Progenitor cell of endocrine pancreas (in vitro differentiated cells): ENCODE measurements around the gene ATP8B1. TPM values are rescaled to one million over a fixed set of nuclear protein-coding genes. Genes with fewer than 3 reads are reported as not detected.

ENCODE experiments used
- DNase-seq: peaks from one replicate; pipeline ENCODE4 v3.0.0; 2021; ENCODE audit warnings: low spot score; ENCODE audit not compliant: unreplicated experiment
- H3K27ac Mint-ChIP-seq: 2 replicates; pipeline ENCODE4 v1.8.0; 2021; ENCODE audit warnings: mild to moderate bottlenecking, moderate library complexity, mixed read lengths
- H3K27me3 Mint-ChIP-seq: 2 replicates; pipeline ENCODE4 v1.8.0; 2021; ENCODE audit warnings: mixed read lengths
- H3K36me3 Mint-ChIP-seq: 2 replicates; pipeline ENCODE4 v1.8.0; 2022; ENCODE audit warnings: mixed read lengths; ENCODE audit not compliant: insufficient read depth
- H3K4me1 Mint-ChIP-seq: 2 replicates; pipeline ENCODE4 v1.8.0; 2021; ENCODE audit warnings: low read depth, mixed read lengths
- H3K4me3 Mint-ChIP-seq: 2 replicates; pipeline ENCODE4 v1.8.0; 2021; ENCODE audit warnings: low read depth, mild to moderate bottlenecking, moderate library complexity, mixed read lengths
- H3K9me3 Mint-ChIP-seq: 2 replicates; pipeline ENCODE4 v1.8.0; 2021; ENCODE audit warnings: low read depth, mixed read lengths
- total RNA-seq: library from RNA; stranded (reverse); gene quantifications from 2 replicates; pipeline ENCODE4 v1.2.1, GENCODE V29; 2021
- TF ChIP-seq, protein P1 (sequence below): fragments of 200-600 bp; sonication (generic); IDR thresholded peaks from one replicate; pipeline ENCODE4 v1.5.0; 2021; ENCODE audit warnings: antibody characterized with exemption, mild to moderate bottlenecking; ENCODE audit not compliant: unreplicated experiment

Gene ATP8B1
- total RNA-seq, 1 donor from 2014 or later, result 21.9 TPM

DNA sequence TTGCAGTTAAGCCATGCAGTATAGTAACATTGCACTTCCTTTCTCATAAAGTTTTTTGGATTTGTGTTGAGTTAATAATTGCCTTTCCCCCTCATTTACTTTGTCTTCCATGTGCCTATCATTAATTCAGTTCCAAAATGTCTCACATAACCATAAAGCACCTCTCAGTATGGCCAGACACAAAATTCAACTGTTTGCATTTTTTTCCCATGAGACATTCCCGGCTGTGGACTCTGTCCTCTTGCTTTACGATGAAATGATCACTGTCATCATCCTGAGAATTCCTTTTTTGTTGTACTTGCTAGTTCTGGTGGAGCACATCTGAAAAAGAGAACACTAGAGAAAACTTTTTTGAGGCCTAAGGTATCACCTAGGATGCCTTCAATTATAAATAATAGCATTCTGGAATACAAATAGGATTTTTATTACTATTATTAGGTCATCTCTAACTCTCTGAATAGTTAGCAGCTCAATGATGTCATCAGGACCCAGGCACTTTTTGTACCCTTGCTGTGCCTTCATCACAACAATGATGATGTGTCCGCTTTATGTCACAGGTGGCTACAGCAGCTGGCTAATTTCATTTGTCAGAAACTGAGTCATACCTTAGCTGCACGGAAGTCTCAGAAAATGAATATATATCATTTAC is 8.5 kb upstream of the ATP8B1 start:
- no peak overlapping the region for H3K4me3 Mint-ChIP-seq
- no peaks in the 10 kb centered on the region for H3K27me3 Mint-ChIP-seq
- H3K36me3 Mint-ChIP-seq, result peaks cover 5% of the 10 kb centered on the region
- H3K9me3 Mint-ChIP-seq, result peaks cover 11% of the 10 kb centered on the region
- no peak overlapping the region for H3K27ac Mint-ChIP-seq
- DNase-seq, result no peak
- no peaks in the 10 kb centered on the region for H3K4me1 Mint-ChIP-seq
- TF ChIP-seq, protein P1, sequence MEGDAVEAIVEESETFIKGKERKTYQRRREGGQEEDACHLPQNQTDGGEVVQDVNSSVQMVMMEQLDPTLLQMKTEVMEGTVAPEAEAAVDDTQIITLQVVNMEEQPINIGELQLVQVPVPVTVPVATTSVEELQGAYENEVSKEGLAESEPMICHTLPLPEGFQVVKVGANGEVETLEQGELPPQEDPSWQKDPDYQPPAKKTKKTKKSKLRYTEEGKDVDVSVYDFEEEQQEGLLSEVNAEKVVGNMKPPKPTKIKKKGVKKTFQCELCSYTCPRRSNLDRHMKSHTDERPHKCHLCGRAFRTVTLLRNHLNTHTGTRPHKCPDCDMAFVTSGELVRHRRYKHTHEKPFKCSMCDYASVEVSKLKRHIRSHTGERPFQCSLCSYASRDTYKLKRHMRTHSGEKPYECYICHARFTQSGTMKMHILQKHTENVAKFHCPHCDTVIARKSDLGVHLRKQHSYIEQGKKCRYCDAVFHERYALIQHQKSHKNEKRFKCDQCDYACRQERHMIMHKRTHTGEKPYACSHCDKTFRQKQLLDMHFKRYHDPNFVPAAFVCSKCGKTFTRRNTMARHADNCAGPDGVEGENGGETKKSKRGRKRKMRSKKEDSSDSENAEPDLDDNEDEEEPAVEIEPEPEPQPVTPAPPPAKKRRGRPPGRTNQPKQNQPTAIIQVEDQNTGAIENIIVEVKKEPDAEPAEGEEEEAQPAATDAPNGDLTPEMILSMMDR, result no peak

DNA sequence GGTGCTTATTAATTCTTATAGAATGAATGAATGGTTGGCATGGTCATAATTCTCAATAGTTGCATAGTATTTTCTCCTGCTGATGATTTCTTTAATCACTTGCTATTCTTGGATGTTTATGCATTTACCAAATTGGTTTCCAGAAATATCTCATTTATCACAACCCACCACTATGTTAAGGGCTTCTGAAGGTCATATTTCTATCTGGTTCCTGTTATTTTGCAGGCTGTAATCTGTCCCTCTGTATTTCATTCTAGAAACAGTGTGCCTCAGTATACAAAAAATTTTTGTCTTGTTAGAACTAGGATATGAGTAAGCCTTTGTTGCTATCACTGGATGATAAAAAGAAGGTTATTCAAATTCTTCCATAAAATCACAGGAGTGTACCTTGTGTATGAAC is 6.1 kb upstream of the ATP8B1 start:
- TF ChIP-seq, protein P1, result no peak
- Mint-ChIP-seq H3K4me1 (peaks cover 3% of the 10 kb centered on the region), H3K4me3 (no peak overlapping the region), H3K9me3 (peaks cover 11% of the 10 kb centered on the region), H3K27ac (no peak overlapping the region), H3K27me3 (peaks cover 9% of the 10 kb centered on the region), H3K36me3 (peaks cover 5% of the 10 kb centered on the region)
- no peak for DNase-seq

DNA sequence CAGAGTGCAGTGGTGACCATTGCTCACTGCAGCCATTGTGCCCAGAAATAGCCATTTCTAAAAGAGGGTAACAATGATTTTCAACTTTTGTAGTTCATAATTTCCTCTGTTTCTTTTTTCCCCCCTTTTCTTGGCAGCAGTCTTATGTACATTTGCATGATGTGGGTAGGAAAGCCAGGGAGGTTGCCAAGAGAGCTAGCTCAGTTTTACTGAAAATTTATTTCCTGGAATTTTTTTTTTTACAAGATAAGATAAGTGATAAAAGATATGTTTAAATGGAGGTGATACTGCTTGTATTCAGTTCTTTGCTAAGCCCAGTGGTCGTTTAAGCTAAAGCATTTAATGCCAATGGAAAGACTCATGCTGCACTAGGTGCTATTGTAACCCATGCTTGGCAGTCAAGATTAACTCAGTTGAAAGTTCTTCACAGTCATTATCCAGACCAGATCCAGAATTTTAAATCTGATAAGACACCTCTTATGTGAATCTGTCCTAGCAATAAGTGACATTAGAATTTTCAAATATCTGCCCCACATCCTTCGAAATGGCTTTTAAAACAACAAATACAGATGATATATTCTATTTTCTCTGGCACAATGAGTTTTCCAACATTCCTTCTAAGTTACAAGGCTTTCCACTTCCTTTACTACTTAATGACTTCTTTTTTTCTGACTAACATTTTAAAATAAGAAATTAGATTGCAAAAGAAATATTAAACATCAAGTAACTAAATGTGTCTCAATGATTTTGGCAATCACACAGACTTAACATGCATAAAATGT is 4.4 kb upstream of the ATP8B1 start:
- Mint-ChIP-seq H3K4me3 (no peak overlapping the region), H3K4me1 (peaks cover 6% of the 10 kb centered on the region), H3K36me3 (no peaks in the 10 kb centered on the region), H3K9me3 (peaks cover 5% of the 10 kb centered on the region), H3K27ac (no peak overlapping the region), H3K27me3 (peaks cover 10% of the 10 kb centered on the region)
- DNase-seq, result no peak
- TF ChIP-seq, protein P1, result no peak

DNA sequence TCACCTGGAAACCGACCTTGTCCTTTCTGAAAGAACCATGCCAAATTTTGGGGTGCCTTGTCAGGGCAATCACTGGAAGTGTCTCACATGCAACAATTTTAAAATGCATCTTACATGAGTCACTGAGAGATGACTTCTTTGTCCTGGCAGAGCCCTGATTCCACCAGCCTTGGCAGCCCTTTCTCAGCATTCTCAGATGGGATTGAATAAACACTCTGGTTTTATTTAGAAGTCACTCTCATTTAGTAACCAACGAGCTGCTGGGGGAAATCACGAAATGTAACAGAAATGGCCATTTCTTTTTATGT is 3.8 kb upstream of the ATP8B1 start:
- Mint-ChIP-seq H3K27me3 (peaks cover 10% of the 10 kb centered on the region), H3K36me3 (no peaks in the 10 kb centered on the region), H3K4me3 (no peak overlapping the region), H3K4me1 (peaks cover 6% of the 10 kb centered on the region), H3K9me3 (peaks cover 5% of the 10 kb centered on the region), H3K27ac (no peak overlapping the region)
- TF ChIP-seq, protein P1, result no peak
- DNase-seq, result no peak

DNA sequence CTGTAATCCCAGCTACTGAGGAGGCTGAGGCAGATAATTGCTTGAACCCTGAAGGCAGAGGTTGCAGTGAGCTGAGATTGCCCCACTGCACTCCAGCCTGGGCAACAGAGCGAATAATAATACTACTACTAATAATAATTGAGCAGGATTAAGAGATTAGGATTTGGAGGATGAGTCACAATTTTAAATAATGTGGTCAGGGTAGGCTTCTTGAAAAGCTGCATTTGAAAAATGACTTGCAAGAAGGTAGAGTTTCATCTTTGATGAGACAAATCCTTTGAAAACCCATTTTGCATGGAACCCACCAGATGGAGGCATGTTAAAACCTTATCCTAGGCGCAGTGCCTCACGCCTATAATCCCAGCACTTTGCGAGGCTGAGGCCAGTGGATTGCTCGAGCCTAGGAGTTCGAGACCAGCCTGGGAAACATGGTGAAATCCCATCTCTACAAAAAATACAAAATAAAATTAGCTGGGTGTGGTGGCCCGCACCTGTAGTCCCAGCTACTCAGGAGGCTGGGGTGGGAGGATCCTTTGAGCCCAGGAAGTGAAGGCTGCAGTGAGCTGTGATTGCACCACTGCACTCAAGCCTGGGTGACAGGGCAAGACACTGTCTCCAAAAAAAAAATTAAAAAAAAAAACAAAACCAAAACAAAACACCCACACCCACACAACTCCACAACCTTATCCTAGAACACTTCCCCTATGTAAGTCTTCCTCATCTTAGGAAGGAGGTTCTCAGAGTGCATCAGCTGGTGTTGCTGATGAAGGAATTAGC is 3.3 kb upstream of the ATP8B1 start:
- no peak overlapping the region for H3K4me3 Mint-ChIP-seq
- H3K9me3 Mint-ChIP-seq, result peaks cover 3% of the 10 kb centered on the region
- no peak overlapping the region for H3K27ac Mint-ChIP-seq
- TF ChIP-seq, protein P1, result no peak
- H3K36me3 Mint-ChIP-seq, result no peaks in the 10 kb centered on the region
- DNase-seq, result no peak
- H3K27me3 Mint-ChIP-seq, result peaks cover 10% of the 10 kb centered on the region
- peaks cover 10% of the 10 kb centered on the region for H3K4me1 Mint-ChIP-seq
